ENCODE results near the gene FNBP1. TPM values are rescaled to one million over a fixed set of nuclear protein-coding genes. Genes with fewer than 3 reads are reported as not detected.
"Not testable (repeated sequence)": the region's sequence is repeated elsewhere in the genome, so short reads cannot be mapped to it uniquely, and the experiment has no call there.

FNBP1 gene
- total and polyA plus RNA-seq, 2 experiments from 2014 or later: 26.6 to 28.8 TPM

DNA sequence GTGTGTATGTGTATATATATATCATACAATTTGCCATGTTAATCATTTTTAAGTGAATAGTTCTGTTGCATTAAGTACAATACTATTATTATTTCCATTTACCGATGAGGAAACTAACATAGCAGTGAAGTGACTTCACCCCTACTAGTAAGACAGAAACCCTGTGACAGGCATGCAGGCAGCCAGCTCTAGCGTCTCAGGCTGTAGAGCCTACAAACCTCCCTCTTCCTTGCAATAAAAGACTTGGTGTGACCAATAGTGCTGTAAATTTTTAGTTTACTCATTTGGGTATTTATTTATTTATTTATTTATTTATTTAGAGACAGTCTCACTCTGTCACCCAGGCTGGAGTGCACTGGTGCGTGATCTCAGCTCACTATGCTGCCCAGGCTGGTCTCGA lies 24.7 kb downstream of the FNBP1 start (continued):
- TF ChIP-seq, protein P1, sequence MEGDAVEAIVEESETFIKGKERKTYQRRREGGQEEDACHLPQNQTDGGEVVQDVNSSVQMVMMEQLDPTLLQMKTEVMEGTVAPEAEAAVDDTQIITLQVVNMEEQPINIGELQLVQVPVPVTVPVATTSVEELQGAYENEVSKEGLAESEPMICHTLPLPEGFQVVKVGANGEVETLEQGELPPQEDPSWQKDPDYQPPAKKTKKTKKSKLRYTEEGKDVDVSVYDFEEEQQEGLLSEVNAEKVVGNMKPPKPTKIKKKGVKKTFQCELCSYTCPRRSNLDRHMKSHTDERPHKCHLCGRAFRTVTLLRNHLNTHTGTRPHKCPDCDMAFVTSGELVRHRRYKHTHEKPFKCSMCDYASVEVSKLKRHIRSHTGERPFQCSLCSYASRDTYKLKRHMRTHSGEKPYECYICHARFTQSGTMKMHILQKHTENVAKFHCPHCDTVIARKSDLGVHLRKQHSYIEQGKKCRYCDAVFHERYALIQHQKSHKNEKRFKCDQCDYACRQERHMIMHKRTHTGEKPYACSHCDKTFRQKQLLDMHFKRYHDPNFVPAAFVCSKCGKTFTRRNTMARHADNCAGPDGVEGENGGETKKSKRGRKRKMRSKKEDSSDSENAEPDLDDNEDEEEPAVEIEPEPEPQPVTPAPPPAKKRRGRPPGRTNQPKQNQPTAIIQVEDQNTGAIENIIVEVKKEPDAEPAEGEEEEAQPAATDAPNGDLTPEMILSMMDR (conservative IDR thresholded peaks at IDR 0.05; ENCODE audit: low read depth in 2 of 2): no peak
- TF ChIP-seq EZH2 (IDR thresholded peaks at IDR 0.05; ENCODE audit: low read depth, unreplicated experiment) (no peak), ZNF114 (CRISPR knock-in tag; IDR thresholded peaks at IDR 0.05) (no peak), CREB1 (CRISPR knock-in tag; IDR thresholded peaks at IDR 0.05; ENCODE audit: low read depth) (no peak)

DNA sequence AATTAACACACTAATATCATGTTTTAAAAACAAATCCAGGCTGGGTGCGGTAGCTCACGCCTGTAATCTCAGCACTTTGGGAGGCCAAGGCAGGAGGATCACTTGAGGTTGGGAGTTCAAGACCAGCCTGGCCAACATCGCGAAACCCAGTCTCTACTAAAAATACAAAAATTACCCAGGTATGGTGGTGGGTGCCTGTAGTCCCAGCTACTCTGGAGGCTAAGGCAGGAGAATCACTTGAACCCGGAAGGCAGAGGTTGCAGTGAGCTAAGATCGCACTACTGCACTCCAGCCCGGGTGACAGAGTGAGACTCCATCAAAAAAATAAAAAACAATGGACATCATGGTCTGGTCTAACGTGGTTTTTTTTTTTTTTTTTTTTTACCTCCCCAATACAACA lies 25.5 kb downstream of the FNBP1 start:
- H3F3A ChIP-seq (replicated peaks; ENCODE audit: low read depth); DNase-seq (ENCODE audit: low spot score); H3K27ac ChIP-seq (ENCODE audit: low read depth); ATAC-seq; H4K20me1 ChIP-seq (replicated peaks; ENCODE audit: insufficient read depth); H3K9me2 ChIP-seq (ENCODE audit: insufficient read depth); H2AFZ ChIP-seq; H3K4me3 Mint-ChIP-seq; H3K9me3 Mint-ChIP-seq; H3K4me1 ChIP-seq (ENCODE audit: insufficient read depth); H3K4me2 ChIP-seq; H3K27ac Mint-ChIP-seq; H3K4me1 Mint-ChIP-seq; H3K4me3 ChIP-seq; H3K27me3 ChIP-seq (ENCODE audit: insufficient read depth); H3K36me3 Mint-ChIP-seq (ENCODE audit: low read depth); H3K27me3 Mint-ChIP-seq (ENCODE audit: insufficient read depth, low read depth, poor library complexity); H3K36me3 ChIP-seq (ENCODE audit: insufficient read depth): not testable (repeated sequence)
- peaks cover 24% of the 10 kb centered on the region for H3K79me2 ChIP-seq (replicated peaks; ENCODE audit: insufficient read depth)

DNA sequence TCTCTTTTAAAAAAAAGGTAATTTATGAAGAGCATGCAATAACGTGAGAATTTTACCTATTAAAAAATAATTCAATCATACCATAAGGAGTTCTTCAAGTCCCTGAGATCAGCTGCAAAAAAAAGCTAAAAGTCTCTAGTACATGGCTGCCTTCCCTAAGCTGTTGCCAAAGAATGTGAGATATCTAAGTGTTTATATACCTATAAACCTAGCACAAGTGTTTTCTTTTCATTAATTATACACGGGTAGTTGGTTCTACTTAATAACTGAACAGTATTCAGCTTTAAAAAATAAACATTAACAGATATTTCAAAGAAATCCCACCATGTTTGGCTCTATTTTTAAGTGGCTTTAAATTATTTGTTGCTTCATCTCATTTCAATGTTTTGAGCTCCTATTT lies 25.9 kb downstream of the FNBP1 start:
- Mint-ChIP-seq H3K9me3 (peaks cover 5% of the 10 kb centered on the region; the same call in 1 of the 3 replicates), H3K4me3 (no peak overlapping the region), H3K27ac (no peak overlapping the region), H3K4me1 (no peaks in the 10 kb centered on the region), H3K36me3 (ENCODE audit: low read depth) (peaks cover 10% of the 10 kb centered on the region; the same call in 2 of the 3 replicates), H3K27me3 (ENCODE audit: insufficient read depth, low read depth, poor library complexity) (no peaks in the 10 kb centered on the region)
- H3K4me1 ChIP-seq (ENCODE audit: insufficient read depth): no peaks in the 10 kb centered on the region
- TF ChIP-seq, protein P1 (conservative IDR thresholded peaks at IDR 0.05; ENCODE audit: low read depth in 2 of 2): no peak
- no peak for TF ChIP-seq ZNF331 (CRISPR knock-in tag; IDR thresholded peaks at IDR 0.05; ENCODE audit: low read depth)
- no peak overlapping the region for H2AFZ ChIP-seq
- peaks cover 20% of the 10 kb centered on the region for H3K79me2 ChIP-seq (replicated peaks; ENCODE audit: insufficient read depth)
- H3K36me3 ChIP-seq (ENCODE audit: insufficient read depth): no peaks in the 10 kb centered on the region
- no peak overlapping the region for H3K4me2 ChIP-seq
- peaks cover 7% of the 10 kb centered on the region; the same call in 1 of the 2 replicates for H4K20me1 ChIP-seq (replicated peaks; ENCODE audit: insufficient read depth)
- DNase-seq (ENCODE audit: low spot score) (no peak), ATAC-seq (no peak)
- H3K27ac ChIP-seq (ENCODE audit: low read depth): no peak overlapping the region
- H3F3A ChIP-seq (replicated peaks; ENCODE audit: low read depth): no peaks in the 10 kb centered on the region
- no peak overlapping the region for H3K4me3 ChIP-seq
- no peaks in the 10 kb centered on the region for H3K9me2 ChIP-seq (ENCODE audit: insufficient read depth)
- H3K27me3 ChIP-seq (ENCODE audit: insufficient read depth): no peaks in the 10 kb centered on the region
